OCI-LY7 (cell line): ENCODE measurements around the gene SLC29A3.

Experiments used
- EZH2phosphoT487 ChIP-seq: fragments of 200-600 bp; sonication (generic); IDR thresholded peaks from 2 replicates; pipeline ENCODE4 v1.6.1; 2018; ENCODE audit warnings: low read depth, borderline replicate concordance, mild to moderate bottlenecking, mixed run types, antibody characterized with exemption, low read length, moderate library complexity, mixed read lengths
- TF ChIP-seq, protein P1 (sequence below): fragments of 200-600 bp; sonication (generic); conservative IDR thresholded peaks from 2 replicates; pipeline ENCODE4 v1.5.1; 2014; ENCODE audit warnings: mild to moderate bottlenecking, antibody characterized with exemption, low read length, moderate library complexity, mixed read lengths

DNA sequence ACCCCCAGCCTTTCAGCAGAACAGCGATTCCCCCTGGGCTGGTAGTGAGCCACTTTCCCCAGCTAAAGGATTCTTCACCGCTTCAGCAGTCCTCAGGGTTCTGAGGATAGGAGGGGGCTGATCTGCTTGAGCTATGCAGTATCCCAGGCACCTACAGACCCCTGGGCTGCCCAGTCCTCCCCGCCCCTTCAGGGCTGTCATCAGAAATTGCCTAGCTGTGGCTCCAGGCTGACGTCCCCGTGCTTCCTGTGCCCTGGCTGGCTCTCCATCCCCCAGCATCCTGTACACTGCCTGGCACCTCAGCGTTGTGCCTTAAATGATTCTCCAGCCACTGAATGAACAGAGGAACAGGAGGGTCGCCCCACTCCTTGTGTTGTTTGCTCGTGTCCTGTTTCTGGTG is 39.2 kb downstream of the SLC29A3 start:
- TF ChIP-seq, protein P1, sequence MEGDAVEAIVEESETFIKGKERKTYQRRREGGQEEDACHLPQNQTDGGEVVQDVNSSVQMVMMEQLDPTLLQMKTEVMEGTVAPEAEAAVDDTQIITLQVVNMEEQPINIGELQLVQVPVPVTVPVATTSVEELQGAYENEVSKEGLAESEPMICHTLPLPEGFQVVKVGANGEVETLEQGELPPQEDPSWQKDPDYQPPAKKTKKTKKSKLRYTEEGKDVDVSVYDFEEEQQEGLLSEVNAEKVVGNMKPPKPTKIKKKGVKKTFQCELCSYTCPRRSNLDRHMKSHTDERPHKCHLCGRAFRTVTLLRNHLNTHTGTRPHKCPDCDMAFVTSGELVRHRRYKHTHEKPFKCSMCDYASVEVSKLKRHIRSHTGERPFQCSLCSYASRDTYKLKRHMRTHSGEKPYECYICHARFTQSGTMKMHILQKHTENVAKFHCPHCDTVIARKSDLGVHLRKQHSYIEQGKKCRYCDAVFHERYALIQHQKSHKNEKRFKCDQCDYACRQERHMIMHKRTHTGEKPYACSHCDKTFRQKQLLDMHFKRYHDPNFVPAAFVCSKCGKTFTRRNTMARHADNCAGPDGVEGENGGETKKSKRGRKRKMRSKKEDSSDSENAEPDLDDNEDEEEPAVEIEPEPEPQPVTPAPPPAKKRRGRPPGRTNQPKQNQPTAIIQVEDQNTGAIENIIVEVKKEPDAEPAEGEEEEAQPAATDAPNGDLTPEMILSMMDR, result no peak
- no peak for TF ChIP-seq EZH2phosphoT487
